Stimulated activated CD4-positive, alpha-beta T cell treated with anti-CD3 and anti-CD28 coated beads, Interleukin-1b, Interleukin-23, amount 100 ng/mL, for 1 hour (primary cell): Measurements from ENCODE around the gene PRKCH.
"Not testable (repeated sequence)": the region's sequence is repeated elsewhere in the genome, so short reads cannot be mapped to it uniquely, and the experiment has no call there.

ENCODE experiments used
- DNase-seq, 2 donors: peaks; one replicate each; pipeline ENCODE4 v3.0.0-alpha.2; 2020; ENCODE audit warnings: low read depth in 2 of 2

Gene PRKCH

GRCh38 chr14:61458766-61459165, 137.4 kb downstream of the PRKCH start:
- no peak for DNase-seq

GRCh38 chr14:61459229-61459628, 137.8 kb downstream of the PRKCH start:
- no peak for DNase-seq

GRCh38 chr14:61460063-61460462, 138.7 kb downstream of the PRKCH start:
- DNase-seq, result no peak

- no peak for DNase-seq
These were observed 139.6 kb downstream of the PRKCH start for GRCh38 chr14:61460718-61461611.

GRCh38 chr14:61461808-61462275, 140.5 kb downstream of the PRKCH start:
- no peak for DNase-seq

- no peak for DNase-seq
These were observed 141.3 kb downstream of the PRKCH start for GRCh38 chr14:61462566-61463193.

GRCh38 chr14:61463664-61464285, 142.4 kb downstream of the PRKCH start:
- no peak for DNase-seq

GRCh38 chr14:61464539-61465320, 143.4 kb downstream of the PRKCH start:
- DNase-seq, result not testable (repeated sequence)

- DNase-seq, result no peak
These were observed 145.0 kb downstream of the PRKCH start for GRCh38 chr14:61466249-61466904.

GRCh38 chr14:61466905-61467280, 145.5 kb downstream of the PRKCH start:
- DNase-seq, result no peak

- DNase-seq, result no peak
These were observed 145.9 kb downstream of the PRKCH start for GRCh38 chr14:61467296-61467695.

- no peak for DNase-seq
These were observed 146.9 kb downstream of the PRKCH start for GRCh38 chr14:61468063-61468825.

- DNase-seq, result no peak
These were observed 148.4 kb downstream of the PRKCH start for GRCh38 chr14:61469781-61470180.

GRCh38 chr14:61470261-61470960, 149.0 kb downstream of the PRKCH start:
- DNase-seq, result no peak

GRCh38 chr14:61470961-61471293, 149.5 kb downstream of the PRKCH start:
- no peak for DNase-seq

- no peak for DNase-seq
These were observed 150.1 kb downstream of the PRKCH start for GRCh38 chr14:61471297-61472005.

GRCh38 chr14:61472011-61472672, 150.8 kb downstream of the PRKCH start:
- DNase-seq, result no peak

GRCh38 chr14:61472801-61473376, 151.5 kb downstream of the PRKCH start:
- DNase-seq, result peak in 1 of 2 donors; percentile 46
